ENCODE results near the gene RREB1.

GRCh38 chr6:7184502-7184901, 76.7 kb downstream of the RREB1 start:
- TF ChIP-seq CTCF (IDR thresholded peaks at IDR 0.05; ENCODE audit: poor library complexity, severe bottlenecking) (no peak), RAD21 (conservative IDR thresholded peaks at IDR 0.05) (no peak), EZH2 (IDR thresholded peaks at IDR 0.05; ENCODE audit: borderline replicate concordance, insufficient read depth, low read length, poor library complexity, severe bottlenecking) (no peak), MXI1 (conservative IDR thresholded peaks at IDR 0.05; ENCODE audit: poor library complexity, severe bottlenecking) (no peak)
